RPMI7951 (cell line): ENCODE results near the gene CROCC2. TPM values are rescaled to one million over a fixed set of nuclear protein-coding genes. Genes with fewer than 3 reads are reported as not detected.

ENCODE experiments used
- DNase-seq: peaks from one replicate; pipeline ENCODE4 v3.0.0-alpha.2; 2012; ENCODE audit warnings: low read depth
- total RNA-seq: library from RNA; depleted of rRNA; stranded (reverse); fragments of >200 nt; shearing (Covaris generic); gene quantifications from 2 replicates; pipeline ENCODE4 v1.2.3, GENCODE V29; 2014

The CROCC2 gene
- total RNA-seq, 1 experiment from 2014 or later: 0.12 TPM

DNA sequence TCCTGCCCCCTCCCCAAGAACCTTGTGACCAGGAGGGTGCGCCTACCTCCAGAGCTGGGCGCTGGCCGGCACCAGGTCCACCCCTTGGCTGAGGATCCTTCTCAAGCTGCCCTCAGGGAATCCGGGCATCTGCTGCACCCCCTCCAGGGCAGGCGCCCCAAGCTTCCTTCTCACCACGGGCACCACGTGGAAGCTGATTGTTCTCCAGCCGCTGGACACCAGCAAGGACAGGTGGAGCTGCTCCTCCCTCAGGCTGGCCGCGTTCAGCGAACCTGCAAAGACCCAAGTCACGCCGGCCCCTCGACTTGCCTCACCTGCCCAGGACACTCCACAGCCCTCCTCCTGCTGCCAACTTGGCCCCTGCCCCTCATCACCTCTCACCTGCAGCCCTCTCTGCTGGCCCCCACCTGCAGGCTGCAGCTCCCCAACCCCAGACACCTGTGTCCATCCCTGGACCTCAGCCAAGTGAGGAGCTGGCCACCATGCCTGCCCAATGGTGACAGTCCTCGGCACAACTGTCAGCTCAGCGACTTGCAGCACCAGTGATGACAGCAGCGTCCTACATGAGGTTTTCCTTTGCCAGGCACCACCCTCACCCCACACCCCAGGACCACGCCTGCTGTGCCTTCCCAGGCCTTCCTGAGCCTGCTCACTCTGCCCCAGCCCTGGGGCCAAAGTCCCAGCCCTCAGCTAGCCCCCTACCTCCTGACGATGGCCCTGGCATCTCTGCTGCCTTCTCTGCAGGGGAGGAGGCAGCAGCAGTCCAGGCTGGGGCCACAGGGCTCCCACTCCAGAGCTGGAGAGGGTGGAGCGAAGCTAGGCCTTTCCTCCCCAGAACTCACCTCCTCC lies 14.4 kb upstream of the CROCC2 start:
- no peak for DNase-seq

GRCh38 chr2:240892356-240892755 lies 13.8 kb upstream of the CROCC2 start:
- no peak for DNase-seq

GRCh38 chr2:240892925-240893324 lies 13.2 kb upstream of the CROCC2 start:
- DNase-seq: no peak

DNA sequence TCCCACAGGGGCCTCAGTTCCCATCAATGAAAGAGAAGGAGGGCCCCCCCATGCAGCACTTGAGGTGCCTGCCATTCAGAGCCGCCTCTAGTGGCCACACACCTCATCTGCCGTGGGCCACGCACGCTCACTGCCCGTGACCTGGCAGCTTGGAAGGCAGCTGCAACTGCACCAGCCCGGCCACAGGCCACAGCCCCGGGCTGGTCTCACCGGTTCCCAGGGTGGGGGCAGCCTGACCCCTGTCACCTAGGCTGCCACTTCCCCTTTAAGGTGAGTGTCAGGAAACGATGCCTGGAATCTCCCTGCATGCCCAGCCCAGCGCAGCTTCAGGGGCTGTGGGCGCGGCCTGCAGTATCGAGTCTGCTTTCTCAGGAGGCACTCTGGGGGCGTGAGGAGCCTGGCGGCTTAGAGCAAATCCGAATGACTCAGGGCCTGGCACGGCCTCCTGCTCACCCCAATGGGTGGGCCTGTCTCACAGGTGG lies 12.7 kb upstream of the CROCC2 start:
- DNase-seq: peak; percentile 64

- DNase-seq: no peak
Measured at GRCh38 chr2:240894006-240894405, 12.1 kb upstream of the CROCC2 start.

DNA sequence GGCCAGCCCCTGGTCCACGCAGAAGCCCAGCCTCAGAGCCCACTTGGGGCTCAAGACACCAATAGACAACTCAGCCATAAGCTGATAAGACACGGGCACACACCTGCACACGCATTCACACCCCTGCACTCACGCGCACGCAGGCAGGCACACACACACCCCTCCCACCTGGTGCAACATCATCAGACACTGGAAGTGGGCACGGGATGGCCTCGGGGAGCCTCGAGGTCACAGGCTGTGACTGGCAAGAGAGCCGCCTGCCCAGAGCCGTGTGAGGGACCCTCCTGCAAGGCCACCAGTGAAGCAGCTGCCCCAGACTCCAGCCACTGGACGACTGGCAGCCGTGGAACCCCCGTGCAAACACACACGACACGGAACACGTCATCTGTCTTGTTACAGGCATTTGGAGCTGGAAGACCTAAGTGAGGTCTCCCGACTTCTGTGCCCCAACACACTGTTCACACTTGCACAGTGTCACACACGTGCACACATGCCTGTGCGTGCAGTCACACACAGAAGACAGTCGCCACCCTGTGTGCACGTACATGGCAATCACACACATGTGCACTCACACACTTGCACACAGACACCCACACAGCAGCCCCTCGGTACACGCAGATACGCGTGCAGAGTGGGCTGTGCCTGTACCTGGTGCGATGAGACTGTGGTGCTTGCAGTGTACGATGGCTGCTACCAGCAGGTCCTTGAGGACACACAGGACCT lies 11.1 kb upstream of the CROCC2 start:
- DNase-seq: no peak

- peak; percentile 28 for DNase-seq
Measured at GRCh38 chr2:240895656-240896388, 10.3 kb upstream of the CROCC2 start, which contains the start of gene MAB21L4. TSS of gene MAB21L4 (minus strand) at chr2:240896156. CDS start at chr2:240895997, 159 bp downstream.

DNA sequence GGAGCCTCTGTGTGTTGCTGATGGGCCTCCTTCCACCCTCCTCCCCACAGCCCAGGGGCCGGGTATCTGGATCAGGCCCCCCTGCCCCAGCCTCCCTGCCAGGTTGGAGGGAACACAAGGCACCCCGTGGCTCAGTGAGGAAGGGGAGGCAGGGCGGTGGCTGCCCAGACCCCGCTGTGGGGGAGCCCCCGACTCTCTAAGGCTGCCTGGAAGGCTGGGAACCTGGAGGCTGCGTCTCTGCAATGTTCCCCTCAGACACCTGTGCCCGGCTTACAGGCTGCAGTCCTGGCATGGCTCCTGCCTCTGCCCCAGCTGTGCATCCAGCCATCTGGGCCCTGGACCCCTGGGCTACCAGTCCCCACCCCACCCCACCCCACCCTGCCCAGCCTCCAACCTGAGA lies 9.7 kb upstream of the CROCC2 start:
- DNase-seq: no peak

GRCh38 chr2:240896871-240897692 lies 9.1 kb upstream of the CROCC2 start:
- DNase-seq: peak; percentile 26

GRCh38 chr2:240898108-240898730 lies 7.9 kb upstream of the CROCC2 start:
- peak; percentile 90 for DNase-seq

- DNase-seq: no peak
Measured at GRCh38 chr2:240898731-240899467, 7.2 kb upstream of the CROCC2 start.

- no peak for DNase-seq
Measured at GRCh38 chr2:240899468-240899865, 6.7 kb upstream of the CROCC2 start.

DNA sequence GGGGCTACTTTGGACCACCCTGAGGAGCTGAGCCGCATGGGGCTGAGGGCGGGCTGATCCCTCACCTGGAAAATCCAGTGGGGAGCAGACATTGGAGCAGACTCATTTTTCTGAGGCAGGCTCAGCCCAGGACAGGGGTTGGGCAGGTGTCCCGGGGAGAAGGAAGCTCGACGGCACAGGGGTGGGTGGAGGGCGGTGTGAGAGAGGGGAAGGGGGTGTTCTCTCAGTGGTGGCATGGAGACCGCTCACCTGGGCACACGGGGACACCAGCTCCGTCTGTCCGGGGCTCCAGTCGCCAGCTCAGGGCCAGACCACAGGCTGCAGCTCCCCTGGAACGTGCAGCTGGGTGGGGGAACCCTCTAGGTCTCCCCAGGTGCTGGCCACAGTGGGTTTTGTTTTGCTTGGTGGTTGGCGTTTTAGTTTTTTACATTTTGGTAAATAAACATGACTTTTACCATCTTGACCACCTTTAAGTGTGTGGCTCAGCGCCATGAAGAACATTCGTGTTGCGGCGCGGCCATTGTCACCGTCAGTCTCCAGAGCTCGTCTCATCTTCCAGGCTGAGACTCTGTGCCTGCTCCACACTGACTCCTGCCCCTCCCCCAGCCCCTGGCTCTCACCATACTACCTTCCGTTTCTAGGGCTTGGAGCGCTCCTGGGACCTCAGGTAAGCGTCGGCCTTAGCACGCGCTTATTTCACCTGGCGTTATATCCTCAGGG lies 5.8 kb upstream of the CROCC2 start:
- DNase-seq: no peak

DNA sequence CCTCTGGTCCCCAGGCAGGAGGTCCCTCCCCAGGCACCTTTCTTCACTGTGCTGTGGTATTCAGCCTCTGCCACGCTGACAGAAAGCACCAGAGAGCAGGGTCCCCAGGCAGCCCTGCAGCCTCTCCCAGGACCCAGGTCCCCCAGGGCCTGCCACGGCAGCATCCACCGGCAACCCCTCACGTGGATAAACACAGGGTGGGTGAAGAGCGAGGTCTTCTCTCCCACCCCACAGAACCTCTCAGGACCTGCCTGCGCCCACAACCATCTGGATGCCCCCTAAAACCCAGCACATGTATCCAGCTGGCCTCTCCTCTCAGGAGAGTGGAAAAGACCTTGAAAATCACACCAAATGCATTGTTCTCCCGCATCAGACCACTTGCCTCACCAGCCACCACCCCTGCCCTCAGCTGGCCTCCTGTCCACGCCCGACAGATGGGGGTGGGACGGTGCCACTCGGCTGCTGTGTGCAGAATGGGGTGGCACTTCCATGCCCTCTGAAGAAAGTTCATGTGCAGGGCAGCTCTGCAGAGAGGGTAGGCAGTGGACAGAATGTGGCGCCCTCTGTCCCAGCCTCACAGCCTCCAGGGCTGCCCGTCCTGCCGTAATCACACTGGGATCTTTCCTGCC lies 4.0 kb upstream of the CROCC2 start:
- DNase-seq: no peak

DNA sequence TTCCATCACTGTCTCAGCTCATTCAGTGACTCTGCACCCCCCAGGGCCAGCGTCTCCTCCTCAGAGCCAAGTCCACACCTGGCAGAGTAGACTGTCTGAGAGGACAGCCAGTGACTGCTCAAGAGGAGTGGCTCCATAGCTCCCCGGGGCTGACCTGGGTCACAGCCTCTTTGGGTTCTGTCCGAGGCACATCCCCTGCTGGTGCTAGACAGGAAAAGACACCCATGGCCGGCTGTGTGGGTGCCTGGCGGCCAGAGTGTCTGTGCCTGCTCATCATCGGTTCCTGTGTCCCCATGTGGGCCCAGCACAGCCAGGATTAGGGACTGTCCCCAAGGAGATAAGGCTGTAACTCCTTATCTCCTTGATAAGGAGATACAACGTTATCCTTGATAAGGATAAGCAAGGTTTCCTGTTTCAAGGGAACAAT lies 3.5 kb upstream of the CROCC2 start:
- DNase-seq: peak; percentile 38

DNA sequence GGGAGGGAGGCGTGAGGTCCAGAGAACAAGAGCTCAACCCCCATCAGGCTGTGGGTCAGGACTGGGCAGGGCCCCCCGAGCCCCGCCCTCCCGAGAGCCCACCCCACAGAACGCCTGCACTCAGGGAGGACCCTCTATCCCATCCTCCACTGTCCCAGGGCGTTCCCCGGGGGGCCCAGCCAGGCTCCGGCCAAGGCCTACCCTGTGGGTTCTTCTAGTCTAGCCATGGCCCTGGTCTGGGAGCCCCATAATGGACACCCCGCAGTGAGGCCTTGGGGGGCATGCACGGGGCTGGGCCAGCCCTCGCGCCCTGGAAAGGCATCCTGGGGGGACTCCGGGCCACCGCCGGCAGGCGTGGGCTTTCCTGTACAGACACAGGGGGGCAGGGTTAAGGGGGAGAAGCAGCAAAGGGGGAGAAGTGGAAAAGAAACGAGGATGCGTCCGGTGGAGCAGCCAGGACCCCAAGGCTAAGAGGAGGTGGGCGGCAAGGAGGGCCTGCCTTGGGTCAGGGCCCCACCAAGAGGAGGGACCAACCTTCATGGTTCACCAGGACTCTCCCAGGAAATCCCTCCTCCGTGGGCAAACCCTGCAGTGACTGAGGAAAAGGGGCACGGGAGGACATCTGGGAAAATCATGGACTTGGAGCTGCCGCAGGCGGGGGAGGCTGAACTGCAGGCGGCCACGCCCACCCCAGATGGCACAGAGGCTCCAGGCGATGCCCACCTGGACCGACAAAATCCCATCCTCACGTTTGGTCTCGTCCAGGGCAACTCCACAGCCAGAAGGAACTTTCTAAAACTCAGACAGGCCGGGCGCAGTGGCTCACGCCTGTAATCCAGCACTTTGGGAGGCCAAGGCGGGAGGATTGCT lies 2.7 kb upstream of the CROCC2 start:
- peak; percentile 28 for DNase-seq

GRCh38 chr2:240904216-240905175 lies 1.6 kb upstream of the CROCC2 start:
- DNase-seq: no peak
